ENCODE results near the gene CLCN7.

The CLCN7 gene

DNA sequence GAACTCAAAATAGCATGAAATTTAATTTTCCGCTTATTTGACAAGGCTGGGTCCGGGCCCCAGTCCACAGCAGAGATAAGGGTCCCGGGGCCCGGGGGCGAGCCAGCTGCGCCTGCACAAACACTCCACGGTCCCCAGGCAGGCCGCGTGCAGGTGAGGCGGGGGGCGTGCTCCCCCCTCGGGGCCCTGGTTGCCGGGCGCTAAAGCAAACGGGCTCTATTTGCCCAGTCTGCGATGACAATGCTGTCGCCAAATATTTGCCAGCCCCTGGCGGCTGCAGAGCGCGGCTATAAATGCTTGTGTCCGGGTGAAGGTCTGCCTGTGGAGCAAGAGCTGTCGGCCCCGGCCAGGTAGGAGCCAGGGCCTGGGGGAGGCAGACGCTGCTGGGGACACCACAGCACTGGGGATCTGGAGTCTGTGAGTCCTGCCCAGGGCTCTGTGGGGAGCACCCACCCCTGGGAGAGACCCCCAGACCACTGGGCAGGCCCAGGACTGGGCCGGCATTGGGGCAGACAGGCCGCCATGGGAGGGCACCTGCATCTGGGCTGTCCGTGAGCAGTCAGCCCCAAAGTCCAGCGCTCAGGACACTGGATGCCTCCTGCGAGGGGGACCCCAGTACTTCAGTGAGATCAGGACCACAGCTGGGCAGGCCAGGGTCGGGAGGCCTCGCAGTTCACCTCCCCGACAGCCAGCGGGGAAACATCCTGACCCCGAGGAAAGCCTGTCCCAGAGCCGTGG lies 43.9 kb downstream of the CLCN7 start, which contains the start of gene PERCC1:
PERCC1 (plus strand) TSS at position 320 of the 738 bp plus-strand sequence. CDS start 1,516 bp downstream, outside the sequence.
- TF ChIP-seq POLR2A (IDR thresholded peaks at IDR 0.05; ENCODE audit: low read depth, low read length) = no peak
- TF ChIP-seq POLR2AphosphoS5 (IDR thresholded peaks at IDR 0.05; ENCODE audit: low read depth, low read length) = no peak
- TF ChIP-seq TAF1 (IDR thresholded peaks at IDR 0.05; ENCODE audit: borderline replicate concordance, low read depth, low read length) = no peak
- FAIRE-seq (no peak), DNase-seq (ENCODE audit: insufficient read length) (no peak)

DNA sequence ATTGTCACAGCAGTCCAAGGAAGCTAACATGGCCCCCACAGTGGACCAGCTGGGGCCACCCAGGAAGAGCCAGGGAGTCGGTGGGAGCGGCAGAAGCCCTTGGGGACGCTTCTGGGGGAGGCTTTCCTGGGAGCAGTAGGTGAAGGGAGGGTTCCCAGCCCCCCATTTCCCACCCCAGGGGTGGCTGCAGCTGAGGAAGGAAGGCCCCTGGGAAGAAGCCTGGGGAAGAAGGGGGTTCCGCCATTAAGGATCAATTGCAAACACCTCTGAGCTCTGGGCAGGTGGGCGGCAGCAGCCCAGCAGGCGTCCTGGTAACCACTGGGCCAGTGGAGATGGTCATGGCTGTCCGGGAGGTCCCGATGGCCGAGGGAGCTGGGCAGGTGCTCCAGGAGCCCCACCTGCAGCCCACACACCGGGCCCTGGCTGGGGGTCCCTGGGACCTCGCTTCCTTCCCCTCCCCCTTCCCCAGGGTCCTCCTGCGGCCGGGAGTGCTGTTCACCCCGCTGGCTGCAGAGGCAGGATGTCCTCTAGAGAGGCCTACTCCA lies 44.5 kb downstream of the CLCN7 start:
- FAIRE-seq (no peak), DNase-seq (ENCODE audit: insufficient read length) (no peak)
- TF ChIP-seq POLR2AphosphoS5 (IDR thresholded peaks at IDR 0.05; ENCODE audit: low read depth, low read length) (no peak), POLR2A (IDR thresholded peaks at IDR 0.05; ENCODE audit: low read depth, low read length) (no peak), TAF1 (IDR thresholded peaks at IDR 0.05; ENCODE audit: borderline replicate concordance, low read depth, low read length) (no peak)

GRCh38 chr16:1429631-1430030 lies 45.2 kb downstream of the CLCN7 start:
- TF ChIP-seq TAF1 (IDR thresholded peaks at IDR 0.05; ENCODE audit: borderline replicate concordance, low read depth, low read length) = no peak
- TF ChIP-seq POLR2A (IDR thresholded peaks at IDR 0.05; ENCODE audit: low read depth, low read length) = no peak
- TF ChIP-seq POLR2AphosphoS5 (IDR thresholded peaks at IDR 0.05; ENCODE audit: low read depth, low read length) = no peak
- FAIRE-seq (no peak), DNase-seq (ENCODE audit: insufficient read length) (no peak)

DNA sequence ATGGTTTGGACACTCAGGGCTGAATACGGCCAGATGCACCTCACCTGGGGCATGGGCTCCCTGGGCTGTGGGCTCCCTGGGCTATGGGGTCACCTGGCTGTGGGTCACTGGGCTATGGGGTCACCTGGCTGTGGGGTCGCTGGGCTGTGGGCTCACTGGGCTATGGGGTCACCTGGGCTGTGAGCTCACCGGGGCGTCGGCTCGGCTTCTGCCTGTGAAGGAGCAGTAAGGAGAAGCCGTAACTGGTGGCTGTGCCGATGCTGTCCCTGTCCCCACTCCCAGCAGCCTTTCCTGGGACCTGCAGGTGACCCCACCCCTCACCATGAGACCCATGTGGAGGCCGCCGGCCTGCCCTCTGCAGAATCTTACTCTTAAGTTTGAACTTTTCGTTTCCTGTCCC lies 45.8 kb downstream of the CLCN7 start:
- DNase-seq (ENCODE audit: insufficient read length) (no peak), FAIRE-seq (no peak)
- TF ChIP-seq POLR2AphosphoS5 (IDR thresholded peaks at IDR 0.05; ENCODE audit: low read depth, low read length) = no peak
- TF ChIP-seq TAF1 (IDR thresholded peaks at IDR 0.05; ENCODE audit: borderline replicate concordance, low read depth, low read length) = no peak
- TF ChIP-seq POLR2A (IDR thresholded peaks at IDR 0.05; ENCODE audit: low read depth, low read length) = no peak

DNA sequence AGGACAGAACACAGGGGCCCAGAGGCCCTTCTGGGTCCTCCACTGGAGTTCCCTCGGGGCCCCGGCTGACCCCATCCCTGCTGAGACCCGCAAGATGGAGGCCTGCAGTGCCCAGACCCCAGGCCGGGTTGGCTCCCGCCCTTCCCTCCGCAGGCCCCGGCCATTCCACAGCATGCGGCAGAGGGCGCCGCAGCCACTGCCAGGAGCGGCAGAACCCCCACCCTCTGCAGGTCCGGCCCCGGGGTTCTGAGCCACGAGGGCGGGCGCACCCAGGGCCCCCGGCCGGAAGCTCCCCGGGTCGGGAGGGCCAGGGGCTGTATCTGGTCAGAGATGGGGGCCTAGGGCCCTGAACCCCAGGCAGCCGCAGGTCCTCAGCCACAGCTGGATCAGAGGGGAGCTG lies 46.3 kb downstream of the CLCN7 start:
- DNase-seq (ENCODE audit: insufficient read length) (no peak), FAIRE-seq (no peak)
- TF ChIP-seq TAF1 (IDR thresholded peaks at IDR 0.05; ENCODE audit: borderline replicate concordance, low read depth, low read length) = no peak
- no peak for TF ChIP-seq POLR2AphosphoS5 (IDR thresholded peaks at IDR 0.05; ENCODE audit: low read depth, low read length)
- no peak for TF ChIP-seq POLR2A (IDR thresholded peaks at IDR 0.05; ENCODE audit: low read depth, low read length)

GRCh38 chr16:1427473-1428461 lies 47.1 kb downstream of the CLCN7 start:
- no peak for TF ChIP-seq POLR2AphosphoS5 (IDR thresholded peaks at IDR 0.05; ENCODE audit: low read depth, low read length)
- no peak for TF ChIP-seq POLR2A (IDR thresholded peaks at IDR 0.05; ENCODE audit: low read depth, low read length)
- TF ChIP-seq TAF1 (IDR thresholded peaks at IDR 0.05; ENCODE audit: borderline replicate concordance, low read depth, low read length) = no peak
- no peak for DNase-seq (ENCODE audit: insufficient read length)
- no peak for FAIRE-seq

GRCh38 chr16:1426734-1427471 lies 47.9 kb downstream of the CLCN7 start:
- DNase-seq (ENCODE audit: insufficient read length) = no peak
- FAIRE-seq = no peak

GRCh38 chr16:1425616-1426370 lies 49.0 kb downstream of the CLCN7 start:
- DNase-seq (ENCODE audit: insufficient read length) = no peak
- no peak for FAIRE-seq
- TF ChIP-seq POLR2AphosphoS5 (IDR thresholded peaks at IDR 0.05; ENCODE audit: low read depth, low read length) (no peak), TAF1 (IDR thresholded peaks at IDR 0.05; ENCODE audit: borderline replicate concordance, low read depth, low read length) (no peak), POLR2A (IDR thresholded peaks at IDR 0.05; ENCODE audit: low read depth, low read length) (no peak)

More at GRCh38 chr16:1426734-1427471, 47.9 kb downstream of the CLCN7 start:
- TF ChIP-seq TAF1 (IDR thresholded peaks at IDR 0.05; ENCODE audit: borderline replicate concordance, low read depth, low read length) (no peak), POLR2A (IDR thresholded peaks at IDR 0.05; ENCODE audit: low read depth, low read length) (no peak), POLR2AphosphoS5 (IDR thresholded peaks at IDR 0.05; ENCODE audit: low read depth, low read length) (no peak)

- no peak for TF ChIP-seq POLR2A (IDR thresholded peaks at IDR 0.05; ENCODE audit: low read depth, low read length)
- no peak for TF ChIP-seq POLR2AphosphoS5 (IDR thresholded peaks at IDR 0.05; ENCODE audit: low read depth, low read length)
- TF ChIP-seq TAF1 (IDR thresholded peaks at IDR 0.05; ENCODE audit: borderline replicate concordance, low read depth, low read length) = no peak
- DNase-seq (ENCODE audit: insufficient read length) = no peak
- no peak for FAIRE-seq
These were observed 50.8 kb downstream of the CLCN7 start for GRCh38 chr16:1424028-1424427.

- FAIRE-seq (no peak), DNase-seq (ENCODE audit: insufficient read length) (no peak)
- TF ChIP-seq POLR2AphosphoS5 (IDR thresholded peaks at IDR 0.05; ENCODE audit: low read depth, low read length) (no peak), POLR2A (IDR thresholded peaks at IDR 0.05; ENCODE audit: low read depth, low read length) (no peak), TAF1 (IDR thresholded peaks at IDR 0.05; ENCODE audit: borderline replicate concordance, low read depth, low read length) (no peak)
These were observed 52.8 kb downstream of the CLCN7 start for GRCh38 chr16:1422076-1422475.
